Hepatocyte (in vitro differentiated cells): ENCODE results near the gene C2CD3. TPM values are rescaled to one million over a fixed set of nuclear protein-coding genes. Genes with fewer than 3 reads are reported as not detected.

Experiments used
- DNase-seq: peaks from one replicate; pipeline ENCODE4 v3.0.0-alpha.2; 2016; ENCODE audit warnings: low spot score
- H2AFZ ChIP-seq: fragments of 200-600 bp; sonication (generic); 2 replicates; pipeline ENCODE4 v1.6.0; 2016; ENCODE audit warnings: antibody characterized with exemption, mild to moderate bottlenecking
- H3K27ac ChIP-seq: fragments of 200-600 bp; sonication (generic); 2 replicates; pipeline ENCODE4 v1.5.1; 2016; ENCODE audit warnings: mild to moderate bottlenecking
- H3K27me3 ChIP-seq: fragments of 200-600 bp; sonication (generic); 2 replicates; pipeline ENCODE4 v1.6.1; 2016
- H3K36me3 ChIP-seq: fragments of 200-600 bp; sonication (generic); replicated peaks from 2 replicates; pipeline ENCODE4 v1.5.1; 2016; ENCODE audit warnings: low read depth; ENCODE audit not compliant: insufficient read depth
- H3K4me1 ChIP-seq: fragments of 200-600 bp; sonication (generic); 2 replicates; pipeline ENCODE4 v1.5.1; 2016; ENCODE audit warnings: mild to moderate bottlenecking, moderate library complexity; ENCODE audit not compliant: insufficient read depth
- H3K4me2 ChIP-seq: fragments of 200-600 bp; sonication (generic); 2 replicates; pipeline ENCODE4 v1.6.0; 2016
- H3K4me3 ChIP-seq: fragments of 200-600 bp; sonication (generic); 2 replicates; pipeline ENCODE4 v1.5.1; 2016; ENCODE audit warnings: mild to moderate bottlenecking
- H3K79me2 ChIP-seq: fragments of 200-600 bp; sonication (generic); 2 replicates; pipeline ENCODE4 v1.6.0; 2017; ENCODE audit warnings: mild to moderate bottlenecking
- H3K9me2 ChIP-seq: fragments of 200-600 bp; sonication (generic); replicated peaks from 2 replicates; pipeline ENCODE4 v1.6.0; 2017; ENCODE audit warnings: mild to moderate bottlenecking; ENCODE audit not compliant: insufficient read depth
- H3K9me3 ChIP-seq: fragments of 200-600 bp; sonication (generic); 2 replicates; pipeline ENCODE4 v1.5.1; 2016; ENCODE audit warnings: low read depth, mild to moderate bottlenecking
- H4K20me1 ChIP-seq: fragments of 200-600 bp; sonication (generic); 2 replicates; pipeline ENCODE4 v1.6.0; 2016; ENCODE audit warnings: mild to moderate bottlenecking; ENCODE audit not compliant: insufficient read depth, poor library complexity, severe bottlenecking
- EZH2 ChIP-seq: fragments of 200-600 bp; sonication (generic); IDR thresholded peaks from 2 replicates; pipeline ENCODE4 v1.6.1; 2016; ENCODE audit warnings: antibody characterized with exemption, mild to moderate bottlenecking, borderline replicate concordance
- EZH2phosphoT487 ChIP-seq: fragments of 200-600 bp; sonication (generic); IDR thresholded peaks from one replicate; pipeline ENCODE4 v1.6.1; 2018; ENCODE audit warnings: antibody characterized with exemption, mild to moderate bottlenecking, low read depth, moderate library complexity; ENCODE audit not compliant: unreplicated experiment, severe bottlenecking
- WGBS: methylation state at CpG from one replicate; pipeline ENCODE4 v1.1.6; 2016; ENCODE audit warnings: low lambda C conversion rate; ENCODE audit errors: missing lambda C conversion rate; 5-methylcytosine and 5-hydroxymethylcytosine counted together
- polyA plus RNA-seq: library from polyadenylated mRNA; unstranded; fragments of >200 nt; fragmentation: Nextera tagmentation; extraction: Ambion mirVana; gene quantifications from 2 replicates; pipeline ENCODE4 v1.2.1, GENCODE V29; 2016
- total RNA-seq: library from RNA; depleted of rRNA; stranded (reverse); fragments of >200 nt; gene quantifications from 2 replicates; pipeline ENCODE4 v1.2.3, GENCODE V29; 2014
- TF ChIP-seq, protein P1 (sequence below): fragments of 200-600 bp; sonication (generic); IDR thresholded peaks from 2 replicates; pipeline ENCODE4 v1.5.1; 2016; ENCODE audit warnings: antibody characterized with exemption, mild to moderate bottlenecking; ENCODE audit not compliant: poor library complexity

Gene C2CD3
- total and polyA plus RNA-seq, 2 experiments from 2014 or later, result 9.8 to 16.3 TPM

- no peak for DNase-seq
- no peak for TF ChIP-seq EZH2
- H2AFZ ChIP-seq, result no peak overlapping the region
Observed at GRCh38 chr11:74112877-74113276, 57.9 kb downstream of the C2CD3 start.

GRCh38 chr11:74106124-74106523, 64.7 kb downstream of the C2CD3 start:
- no peaks in the 10 kb centered on the region for H3K27me3 ChIP-seq
- H4K20me1 ChIP-seq, result no peaks in the 10 kb centered on the region
- H3K27ac ChIP-seq, result no peak overlapping the region
- 81% methylated on average over 1 of the region's 1 CpG for WGBS
- no peak for DNase-seq
- no peaks in the 10 kb centered on the region for H3K9me2 ChIP-seq
- H3K4me3 ChIP-seq, result no peak overlapping the region
- H2AFZ ChIP-seq, result no peak overlapping the region
- H3K79me2 ChIP-seq, result no peaks in the 10 kb centered on the region
- H3K4me1 ChIP-seq, result no peaks in the 10 kb centered on the region
- TF ChIP-seq EZH2, result no peak
- no peak for TF ChIP-seq EZH2phosphoT487
- TF ChIP-seq, protein P1, sequence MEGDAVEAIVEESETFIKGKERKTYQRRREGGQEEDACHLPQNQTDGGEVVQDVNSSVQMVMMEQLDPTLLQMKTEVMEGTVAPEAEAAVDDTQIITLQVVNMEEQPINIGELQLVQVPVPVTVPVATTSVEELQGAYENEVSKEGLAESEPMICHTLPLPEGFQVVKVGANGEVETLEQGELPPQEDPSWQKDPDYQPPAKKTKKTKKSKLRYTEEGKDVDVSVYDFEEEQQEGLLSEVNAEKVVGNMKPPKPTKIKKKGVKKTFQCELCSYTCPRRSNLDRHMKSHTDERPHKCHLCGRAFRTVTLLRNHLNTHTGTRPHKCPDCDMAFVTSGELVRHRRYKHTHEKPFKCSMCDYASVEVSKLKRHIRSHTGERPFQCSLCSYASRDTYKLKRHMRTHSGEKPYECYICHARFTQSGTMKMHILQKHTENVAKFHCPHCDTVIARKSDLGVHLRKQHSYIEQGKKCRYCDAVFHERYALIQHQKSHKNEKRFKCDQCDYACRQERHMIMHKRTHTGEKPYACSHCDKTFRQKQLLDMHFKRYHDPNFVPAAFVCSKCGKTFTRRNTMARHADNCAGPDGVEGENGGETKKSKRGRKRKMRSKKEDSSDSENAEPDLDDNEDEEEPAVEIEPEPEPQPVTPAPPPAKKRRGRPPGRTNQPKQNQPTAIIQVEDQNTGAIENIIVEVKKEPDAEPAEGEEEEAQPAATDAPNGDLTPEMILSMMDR, result no peak
- H3K36me3 ChIP-seq, result no peaks in the 10 kb centered on the region
- H3K4me2 ChIP-seq, result no peak overlapping the region
- H3K9me3 ChIP-seq, result no peaks in the 10 kb centered on the region

More at GRCh38 chr11:74112877-74113276, 57.9 kb downstream of the C2CD3 start:
- Histone ChIP-seq H3K9me2 (no peaks in the 10 kb centered on the region), H3K36me3 (peaks cover 7% of the 10 kb centered on the region), H4K20me1 (no peaks in the 10 kb centered on the region), H3K4me1 (no peaks in the 10 kb centered on the region), H3K79me2 (no peaks in the 10 kb centered on the region), H3K27ac (no peak overlapping the region), H3K4me2 (no peak overlapping the region), H3K9me3 (no peaks in the 10 kb centered on the region), H3K4me3 (no peak overlapping the region), H3K27me3 (no peaks in the 10 kb centered on the region)
- 100% methylated on average over 2 of the region's 2 CpGs for WGBS

- DNase-seq, result no peak
- Histone ChIP-seq H3K36me3 (no peaks in the 10 kb centered on the region), H3K4me1 (no peaks in the 10 kb centered on the region), H3K27ac (no peak overlapping the region), H3K79me2 (no peaks in the 10 kb centered on the region), H2AFZ (no peak overlapping the region), H3K4me3 (no peak overlapping the region), H3K9me3 (no peaks in the 10 kb centered on the region), H4K20me1 (no peaks in the 10 kb centered on the region), H3K4me2 (no peak overlapping the region), H3K9me2 (no peaks in the 10 kb centered on the region), H3K27me3 (no peaks in the 10 kb centered on the region)
- TF ChIP-seq EZH2phosphoT487 (no peak), EZH2 (no peak)
- TF ChIP-seq, protein P1, result no peak
Observed at GRCh38 chr11:74102321-74102720, 68.5 kb downstream of the C2CD3 start.

DNA sequence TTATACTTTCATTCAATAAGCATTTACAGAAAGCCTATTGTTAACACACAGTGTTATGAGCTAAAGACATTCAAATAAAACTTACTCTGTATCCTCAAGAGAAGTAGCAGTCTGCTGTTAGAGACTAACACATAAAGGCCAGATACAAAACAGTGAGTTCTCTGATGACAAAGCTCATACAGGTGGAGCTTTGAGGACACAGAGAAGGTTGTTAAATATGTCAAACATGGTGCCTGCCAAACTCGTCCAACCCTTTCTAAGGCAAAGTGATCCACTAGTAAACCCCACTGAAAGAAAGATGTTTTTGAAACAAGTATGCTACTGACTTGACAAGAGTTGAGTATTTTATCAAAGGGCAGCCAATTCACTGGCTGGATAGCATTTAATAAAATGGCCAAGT, 70.1 kb downstream of the C2CD3 start:
- DNase-seq, result no peak
- Histone ChIP-seq H2AFZ (no peak overlapping the region), H3K4me1 (no peaks in the 10 kb centered on the region), H3K27me3 (no peaks in the 10 kb centered on the region), H3K4me2 (no peak overlapping the region), H3K36me3 (no peaks in the 10 kb centered on the region), H3K9me3 (no peaks in the 10 kb centered on the region), H3K4me3 (no peak overlapping the region), H3K9me2 (no peaks in the 10 kb centered on the region), H3K27ac (no peak overlapping the region), H3K79me2 (no peaks in the 10 kb centered on the region), H4K20me1 (no peaks in the 10 kb centered on the region)
- 86% methylated on average over 1 of the region's 1 CpG for WGBS
- TF ChIP-seq, protein P1, result no peak
- no peak for TF ChIP-seq EZH2
- TF ChIP-seq EZH2phosphoT487, result no peak
